Neural progenitor cell (in vitro differentiated cells): ENCODE data around the gene SOX5.

Experiments used
- EZH2phosphoT487 ChIP-seq: fragments of 200-600 bp; sonication (generic); IDR thresholded peaks from 2 replicates; pipeline ENCODE4 v1.6.1; 2017; ENCODE audit warnings: antibody characterized with exemption
- TF ChIP-seq, protein P1 (sequence below): fragments of 200-600 bp; sonication (generic); IDR thresholded peaks from 2 replicates; pipeline ENCODE4 v1.5.1; 2017; ENCODE audit warnings: antibody characterized with exemption, mild to moderate bottlenecking

GRCh38 chr12:23944067-23944466, 5.4 kb downstream of the SOX5 start:
- TF ChIP-seq, protein P1, sequence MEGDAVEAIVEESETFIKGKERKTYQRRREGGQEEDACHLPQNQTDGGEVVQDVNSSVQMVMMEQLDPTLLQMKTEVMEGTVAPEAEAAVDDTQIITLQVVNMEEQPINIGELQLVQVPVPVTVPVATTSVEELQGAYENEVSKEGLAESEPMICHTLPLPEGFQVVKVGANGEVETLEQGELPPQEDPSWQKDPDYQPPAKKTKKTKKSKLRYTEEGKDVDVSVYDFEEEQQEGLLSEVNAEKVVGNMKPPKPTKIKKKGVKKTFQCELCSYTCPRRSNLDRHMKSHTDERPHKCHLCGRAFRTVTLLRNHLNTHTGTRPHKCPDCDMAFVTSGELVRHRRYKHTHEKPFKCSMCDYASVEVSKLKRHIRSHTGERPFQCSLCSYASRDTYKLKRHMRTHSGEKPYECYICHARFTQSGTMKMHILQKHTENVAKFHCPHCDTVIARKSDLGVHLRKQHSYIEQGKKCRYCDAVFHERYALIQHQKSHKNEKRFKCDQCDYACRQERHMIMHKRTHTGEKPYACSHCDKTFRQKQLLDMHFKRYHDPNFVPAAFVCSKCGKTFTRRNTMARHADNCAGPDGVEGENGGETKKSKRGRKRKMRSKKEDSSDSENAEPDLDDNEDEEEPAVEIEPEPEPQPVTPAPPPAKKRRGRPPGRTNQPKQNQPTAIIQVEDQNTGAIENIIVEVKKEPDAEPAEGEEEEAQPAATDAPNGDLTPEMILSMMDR, result no peak
- TF ChIP-seq EZH2phosphoT487, result no peak
